ENCODE results near the gene PTBP3. TPM values are rescaled to one million over a fixed set of nuclear protein-coding genes. Genes with fewer than 3 reads are reported as not detected.
"Not testable (repeated sequence)": the region's sequence is repeated elsewhere in the genome, so short reads cannot be mapped to it uniquely, and the experiment has no call there.

PTBP3 gene
- total RNA-seq, 1 donor from 2014 or later: 94.0 TPM

GRCh38 chr9:112377087-112377486 lies 43.7 kb upstream of the PTBP3 start:
- TF ChIP-seq, protein P1, sequence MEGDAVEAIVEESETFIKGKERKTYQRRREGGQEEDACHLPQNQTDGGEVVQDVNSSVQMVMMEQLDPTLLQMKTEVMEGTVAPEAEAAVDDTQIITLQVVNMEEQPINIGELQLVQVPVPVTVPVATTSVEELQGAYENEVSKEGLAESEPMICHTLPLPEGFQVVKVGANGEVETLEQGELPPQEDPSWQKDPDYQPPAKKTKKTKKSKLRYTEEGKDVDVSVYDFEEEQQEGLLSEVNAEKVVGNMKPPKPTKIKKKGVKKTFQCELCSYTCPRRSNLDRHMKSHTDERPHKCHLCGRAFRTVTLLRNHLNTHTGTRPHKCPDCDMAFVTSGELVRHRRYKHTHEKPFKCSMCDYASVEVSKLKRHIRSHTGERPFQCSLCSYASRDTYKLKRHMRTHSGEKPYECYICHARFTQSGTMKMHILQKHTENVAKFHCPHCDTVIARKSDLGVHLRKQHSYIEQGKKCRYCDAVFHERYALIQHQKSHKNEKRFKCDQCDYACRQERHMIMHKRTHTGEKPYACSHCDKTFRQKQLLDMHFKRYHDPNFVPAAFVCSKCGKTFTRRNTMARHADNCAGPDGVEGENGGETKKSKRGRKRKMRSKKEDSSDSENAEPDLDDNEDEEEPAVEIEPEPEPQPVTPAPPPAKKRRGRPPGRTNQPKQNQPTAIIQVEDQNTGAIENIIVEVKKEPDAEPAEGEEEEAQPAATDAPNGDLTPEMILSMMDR (IDR thresholded peaks at IDR 0.05; ENCODE audit: unreplicated experiment): no peak
- Mint-ChIP-seq H3K9me3 (ENCODE audit: unreplicated experiment) (no peaks in the 10 kb centered on the region), H3K27me3 (ENCODE audit: unreplicated experiment) (peaks cover 2% of the 10 kb centered on the region), H3K4me3 (ENCODE audit: unreplicated experiment) (no peak overlapping the region), H3K36me3 (ENCODE audit: low read depth, unreplicated experiment) (peaks cover 8% of the 10 kb centered on the region), H3K4me1 (ENCODE audit: unreplicated experiment) (peaks cover 26% of the 10 kb centered on the region), H3K27ac (ENCODE audit: unreplicated experiment) (no peak overlapping the region)
- no peak for DNase-seq (ENCODE audit: low spot score)

DNA sequence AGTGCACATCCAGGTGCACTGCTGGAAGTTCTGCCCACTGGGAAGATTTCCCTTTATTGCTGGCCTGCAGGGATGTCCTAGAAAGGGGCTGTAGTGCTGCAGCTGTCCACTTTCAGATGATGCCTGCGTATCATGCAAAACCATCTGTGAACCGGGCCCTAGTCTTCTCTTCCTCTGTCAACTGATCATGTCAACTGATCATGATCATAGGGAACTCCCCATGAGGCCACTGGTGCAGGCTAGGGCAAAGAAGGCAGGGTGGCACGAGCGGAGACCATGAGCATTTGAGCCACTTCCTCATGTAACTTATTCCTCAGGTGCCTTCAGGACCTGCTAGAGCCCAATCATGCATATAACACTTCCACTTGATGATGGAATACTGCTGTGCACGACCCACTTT lies 41.9 kb upstream of the PTBP3 start:
- Mint-ChIP-seq H3K4me3 (ENCODE audit: unreplicated experiment) (no peak overlapping the region), H3K4me1 (ENCODE audit: unreplicated experiment) (peaks cover 20% of the 10 kb centered on the region), H3K27ac (ENCODE audit: unreplicated experiment) (no peak overlapping the region), H3K27me3 (ENCODE audit: unreplicated experiment) (peaks cover 2% of the 10 kb centered on the region), H3K36me3 (ENCODE audit: low read depth, unreplicated experiment) (peaks cover 4% of the 10 kb centered on the region), H3K9me3 (ENCODE audit: unreplicated experiment) (no peaks in the 10 kb centered on the region)
- TF ChIP-seq, protein P1 (IDR thresholded peaks at IDR 0.05; ENCODE audit: unreplicated experiment): no peak
- no peak for DNase-seq (ENCODE audit: low spot score)

DNA sequence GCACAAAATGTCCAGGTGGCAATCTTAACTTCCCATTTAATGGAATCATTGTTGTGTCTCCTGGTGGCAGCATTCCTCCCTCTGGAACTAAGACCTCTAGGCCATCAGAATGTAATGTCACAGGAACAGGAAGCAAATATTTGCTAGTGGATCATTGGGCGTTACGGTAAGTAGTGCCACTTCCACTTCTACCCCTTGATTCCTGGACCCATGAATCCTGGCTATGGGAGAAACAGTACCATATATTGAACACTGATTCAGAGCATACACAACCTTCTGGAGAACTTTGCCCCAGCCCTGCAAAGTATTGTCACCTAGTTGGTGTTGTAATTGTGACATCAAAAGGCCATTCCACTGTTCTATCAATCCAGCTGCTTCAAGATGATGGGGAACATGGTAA lies 40.8 kb upstream of the PTBP3 start:
- not testable (repeated sequence) for H3K9me3 Mint-ChIP-seq (ENCODE audit: unreplicated experiment); H3K27ac Mint-ChIP-seq (ENCODE audit: unreplicated experiment); DNase-seq (ENCODE audit: low spot score); H3K4me3 Mint-ChIP-seq (ENCODE audit: unreplicated experiment); H3K27me3 Mint-ChIP-seq (ENCODE audit: unreplicated experiment); H3K36me3 Mint-ChIP-seq (ENCODE audit: low read depth, unreplicated experiment)
- H3K4me1 Mint-ChIP-seq (ENCODE audit: unreplicated experiment): peaks cover 15% of the 10 kb centered on the region

GRCh38 chr9:112373666-112374065 lies 40.2 kb upstream of the PTBP3 start:
- not testable (repeated sequence) for H3K4me3 Mint-ChIP-seq (ENCODE audit: unreplicated experiment); H3K36me3 Mint-ChIP-seq (ENCODE audit: low read depth, unreplicated experiment); H3K9me3 Mint-ChIP-seq (ENCODE audit: unreplicated experiment); H3K27ac Mint-ChIP-seq (ENCODE audit: unreplicated experiment); DNase-seq (ENCODE audit: low spot score); H3K27me3 Mint-ChIP-seq (ENCODE audit: unreplicated experiment); H3K4me1 Mint-ChIP-seq (ENCODE audit: unreplicated experiment)

GRCh38 chr9:112371060-112371459 lies 37.6 kb upstream of the PTBP3 start:
- Mint-ChIP-seq H3K4me3 (ENCODE audit: unreplicated experiment) (no peak overlapping the region), H3K4me1 (ENCODE audit: unreplicated experiment) (no peaks in the 10 kb centered on the region), H3K9me3 (ENCODE audit: unreplicated experiment) (no peaks in the 10 kb centered on the region), H3K27me3 (ENCODE audit: unreplicated experiment) (no peaks in the 10 kb centered on the region), H3K36me3 (ENCODE audit: low read depth, unreplicated experiment) (peaks cover 14% of the 10 kb centered on the region), H3K27ac (ENCODE audit: unreplicated experiment) (no peak overlapping the region)
- DNase-seq (ENCODE audit: low spot score): no peak
- TF ChIP-seq, protein P1 (IDR thresholded peaks at IDR 0.05; ENCODE audit: unreplicated experiment): no peak

- Mint-ChIP-seq H3K27me3 (ENCODE audit: unreplicated experiment) (no peaks in the 10 kb centered on the region), H3K9me3 (ENCODE audit: unreplicated experiment) (peaks cover 9% of the 10 kb centered on the region), H3K27ac (ENCODE audit: unreplicated experiment) (no peak overlapping the region), H3K4me3 (ENCODE audit: unreplicated experiment) (no peak overlapping the region), H3K4me1 (ENCODE audit: unreplicated experiment) (no peaks in the 10 kb centered on the region), H3K36me3 (ENCODE audit: low read depth, unreplicated experiment) (peaks cover 21% of the 10 kb centered on the region)
- DNase-seq (ENCODE audit: low spot score): no peak
- TF ChIP-seq, protein P1 (IDR thresholded peaks at IDR 0.05; ENCODE audit: unreplicated experiment): no peak
Measured at GRCh38 chr9:112369817-112370216, 36.4 kb upstream of the PTBP3 start.

Measured in endothelial cell (in vitro differentiated cells).